HEK293 (cell line): ENCODE data around the gene TMED1.
A peak's percentile ranks its signal among the peaks of the same experiment; 100 is the strongest.

Experiments
- CTCF ChIA-PET: fragments of 350-600 bp; formaldehyde crosslinking; extraction: SDS; loops from one replicate; lab custom pipeline; 2021; ENCODE audit warnings: antibody characterized with exemption; lab: Yijun Ruan, JAX
- POLR2A ChIA-PET: fragments of 300-600 bp; formaldehyde crosslinking; extraction: SDS; loops from one replicate; lab custom pipeline; 2020; ENCODE audit warnings: antibody characterized with exemption, inconsistent platforms; lab: Yijun Ruan, JAX
- H3K27ac ChIP-seq: fragments of 200-500 bp; sonication (Bioruptor generic); 2 replicates; pipeline ENCODE4 v1.5.1; 2014; ENCODE audit warnings: low read depth, low read length, control low read depth, inconsistent platforms; ENCODE audit errors: extremely low read depth
- H3K36me3 ChIP-seq, 2 experiments: fragments of 200-500 bp in 1 of 2; sonication (Bioruptor generic) in 1 of 2; 1 replicate in 1 of 2; 2 replicates in 1 of 2; pipeline ENCODE4 v1.5.1; 2014 to 2017; ENCODE audit warnings: inconsistent platforms in 2 of 2, low read length in 2 of 2; ENCODE audit not compliant: control insufficient read depth in 2 of 2, insufficient read depth in 1 of 2
- H3K4me1 ChIP-seq: fragments of 200-500 bp; sonication (Bioruptor generic); 2 replicates; pipeline ENCODE4 v1.5.1; 2014; ENCODE audit warnings: mild to moderate bottlenecking, low read length, inconsistent platforms; ENCODE audit not compliant: control insufficient read depth, insufficient read depth
- H3K4me3 ChIP-seq: 2 replicates; pipeline ENCODE4 v1.5.1; 2011; ENCODE audit warnings: low read depth, mild to moderate bottlenecking, control low read depth, low read length, moderate library complexity
- H3K9me3 ChIP-seq: fragments of 200-500 bp; sonication (Bioruptor generic); 2 replicates; pipeline ENCODE4 v1.5.1; 2014; ENCODE audit warnings: low read depth, low read length, inconsistent platforms; ENCODE audit not compliant: control insufficient read depth, insufficient read depth
- CTCF ChIP-seq: fragments of 450-650 bp; formaldehyde crosslinking; IDR thresholded peaks from 2 replicates; pipeline ENCODE4 v1.5.1; 2016; ENCODE audit warnings: missing biosample characterization, missing genetic modification characterization
- GLI4 ChIP-seq: fragments of 450-650 bp; formaldehyde crosslinking; IDR thresholded peaks from 2 replicates; pipeline ENCODE4 v1.5.1; 2016; ENCODE audit warnings: missing biosample characterization, missing genetic modification characterization
- GLIS2 ChIP-seq: fragments of 450-650 bp; formaldehyde crosslinking; IDR thresholded peaks from 2 replicates; pipeline ENCODE4 v1.5.1; 2016; ENCODE audit warnings: missing biosample characterization, missing genetic modification characterization
- HIC1 ChIP-seq: fragments of 450-650 bp; formaldehyde crosslinking; IDR thresholded peaks from 2 replicates; pipeline ENCODE4 v1.5.1; 2016; ENCODE audit warnings: missing biosample characterization, missing genetic modification characterization
- IKZF3 ChIP-seq: fragments of 450-650 bp; IDR thresholded peaks from 2 replicates; pipeline ENCODE4 v1.5.0; 2018; ENCODE audit warnings: missing biosample characterization, mild to moderate bottlenecking, missing genetic modification characterization, moderate library complexity
- KLF10 ChIP-seq: fragments of 450-650 bp; IDR thresholded peaks from 2 replicates; pipeline ENCODE4 v1.5.1; 2018; ENCODE audit warnings: missing biosample characterization, mild to moderate bottlenecking, missing genetic modification characterization
- KLF9 ChIP-seq: fragments of 450-650 bp; formaldehyde crosslinking; IDR thresholded peaks from 2 replicates; pipeline ENCODE4 v1.5.1; 2016; ENCODE audit warnings: missing biosample characterization, missing genetic modification characterization, low read depth
- OSR2 ChIP-seq: fragments of 450-650 bp; formaldehyde crosslinking; IDR thresholded peaks from 2 replicates; pipeline ENCODE4 v1.5.1; 2016; ENCODE audit warnings: missing biosample characterization, missing genetic modification characterization
- PATZ1 ChIP-seq: fragments of 450-650 bp; formaldehyde crosslinking; IDR thresholded peaks from 2 replicates; pipeline ENCODE4 v1.5.1; 2016; ENCODE audit warnings: missing biosample characterization, missing genetic modification characterization
- REPIN1 ChIP-seq: fragments of 450-650 bp; formaldehyde crosslinking; IDR thresholded peaks from 2 replicates; pipeline ENCODE4 v1.5.1; 2017; ENCODE audit warnings: missing biosample characterization, missing genetic modification characterization, low read depth
- WT1 ChIP-seq: fragments of 450-650 bp; formaldehyde crosslinking; IDR thresholded peaks from 2 replicates; pipeline ENCODE4 v1.5.1; 2016; ENCODE audit warnings: missing biosample characterization, missing genetic modification characterization
- ZBTB21 ChIP-seq: fragments of 450-650 bp; formaldehyde crosslinking; IDR thresholded peaks from 2 replicates; pipeline ENCODE4 v1.5.1; 2017; ENCODE audit warnings: missing biosample characterization, missing genetic modification characterization
- ZBTB48 ChIP-seq: fragments of 450-650 bp; formaldehyde crosslinking; IDR thresholded peaks from 2 replicates; pipeline ENCODE4 v1.5.1; 2016; ENCODE audit warnings: missing biosample characterization, missing genetic modification characterization
- ZIC2 ChIP-seq: fragments of 450-650 bp; formaldehyde crosslinking; IDR thresholded peaks from 2 replicates; pipeline ENCODE4 v1.5.1; 2016; ENCODE audit warnings: missing biosample characterization, missing genetic modification characterization
- ZNF10 ChIP-seq: fragments of 450-650 bp; formaldehyde crosslinking; IDR thresholded peaks from 2 replicates; pipeline ENCODE4 v1.5.1; 2017; ENCODE audit warnings: missing biosample characterization, missing genetic modification characterization
- ZNF155 ChIP-seq: fragments of 450-650 bp; formaldehyde crosslinking; IDR thresholded peaks from 2 replicates; pipeline ENCODE4 v1.5.1; 2016; ENCODE audit warnings: missing biosample characterization, missing genetic modification characterization
- ZNF24 ChIP-seq: fragments of 450-650 bp; formaldehyde crosslinking; IDR thresholded peaks from 2 replicates; pipeline ENCODE4 v1.5.1; 2016; ENCODE audit warnings: missing biosample characterization, missing genetic modification characterization
- ZNF266 ChIP-seq: fragments of 450-650 bp; formaldehyde crosslinking; IDR thresholded peaks from 2 replicates; pipeline ENCODE4 v1.5.1; 2016; ENCODE audit warnings: missing biosample characterization, missing genetic modification characterization, low read depth
- ZNF311 ChIP-seq: fragments of 450-650 bp; formaldehyde crosslinking; IDR thresholded peaks from 2 replicates; pipeline ENCODE4 v1.5.1; 2017; ENCODE audit warnings: missing biosample characterization, missing genetic modification characterization, borderline replicate concordance
- ZNF362 ChIP-seq: fragments of 450-650 bp; formaldehyde crosslinking; IDR thresholded peaks from 2 replicates; pipeline ENCODE4 v1.5.1; 2016; ENCODE audit warnings: missing biosample characterization, missing genetic modification characterization
- ZNF521 ChIP-seq: fragments of 450-650 bp; formaldehyde crosslinking; IDR thresholded peaks from 2 replicates; pipeline ENCODE4 v1.5.1; 2017; ENCODE audit warnings: missing biosample characterization, mild to moderate bottlenecking, missing genetic modification characterization
- ZNF558 ChIP-seq: fragments of 450-650 bp; formaldehyde crosslinking; IDR thresholded peaks from 2 replicates; pipeline ENCODE4 v1.5.1; 2016; ENCODE audit warnings: missing biosample characterization, missing genetic modification characterization
- ZNF623 ChIP-seq: fragments of 450-650 bp; formaldehyde crosslinking; IDR thresholded peaks from 2 replicates; pipeline ENCODE4 v1.5.1; 2016; ENCODE audit warnings: missing biosample characterization, missing genetic modification characterization
- ZNF660 ChIP-seq: fragments of 450-650 bp; IDR thresholded peaks from 2 replicates; pipeline ENCODE4 v1.5.1; 2018; ENCODE audit warnings: missing biosample characterization, mild to moderate bottlenecking, missing genetic modification characterization
- ZNF664 ChIP-seq: fragments of 450-650 bp; formaldehyde crosslinking; IDR thresholded peaks from 2 replicates; pipeline ENCODE4 v1.5.1; 2016; ENCODE audit warnings: missing biosample characterization, missing genetic modification characterization
- ZNF76 ChIP-seq: fragments of 450-650 bp; formaldehyde crosslinking; IDR thresholded peaks from 2 replicates; pipeline ENCODE4; 2016; ENCODE audit warnings: low read depth, missing biosample characterization, missing genetic modification characterization, borderline replicate concordance
- ZNF776 ChIP-seq: fragments of 450-650 bp; formaldehyde crosslinking; IDR thresholded peaks from 2 replicates; pipeline ENCODE4 v1.5.0; 2017; ENCODE audit warnings: missing biosample characterization, missing genetic modification characterization, borderline replicate concordance
- ZSCAN16 ChIP-seq: fragments of 450-650 bp; formaldehyde crosslinking; IDR thresholded peaks from 2 replicates; pipeline ENCODE4 v1.5.1; 2016; ENCODE audit warnings: missing biosample characterization, missing genetic modification characterization

Gene TMED1

GRCh38 chr19:10829967-10830366, 6.0 kb downstream of the TMED1 start:
- H3K4me1 ChIP-seq = no peaks in the 10 kb centered on the region
- peaks cover 9 to 78% of the 10 kb centered on the region in 2 experiments; a peak in 2 of 3 replicates for H3K36me3 ChIP-seq
- no peak overlapping the region for H3K4me3 ChIP-seq
- H3K27ac ChIP-seq = no peak overlapping the region
- CTCF ChIA-PET = interaction anchor here (0.5 to 2.5 kb wide), 4 partner anchors 22 to 122 kb away, joined by 3 to 13 read pairs (median 4); partner anchors contain the start of gene DNM2
- no peak for TF ChIP-seq GLI4 (tag by site-specific recombination)
- no peak for TF ChIP-seq ZNF664 (tag by site-specific recombination)
- no peak for TF ChIP-seq OSR2 (tag by site-specific recombination)
- no peak for TF ChIP-seq WT1 (tag by site-specific recombination)
- no peak for TF ChIP-seq ZNF558 (tag by site-specific recombination)
- no peak for TF ChIP-seq KLF10
- no peak for TF ChIP-seq ZNF24 (tag by site-specific recombination)
- TF ChIP-seq GLIS2 = peak; percentile 39; the same call in 1 of the 2 replicates
- peak; percentile 22; the same call in 1 of the 2 replicates for TF ChIP-seq PATZ1 (tag by site-specific recombination)
- TF ChIP-seq ZNF155 (tag by site-specific recombination) = no peak
- TF ChIP-seq CTCF (tag by site-specific recombination) = no peak
- no peak for TF ChIP-seq IKZF3 (tag by site-specific recombination)
- TF ChIP-seq ZBTB48 (tag by site-specific recombination) = no peak; the same call in 1 of the 2 replicates
- H3K9me3 ChIP-seq = no peaks in the 10 kb centered on the region
- POLR2A ChIA-PET = interaction anchor here (1.1 kb wide), 1 partner anchor 112 kb away, joined by 4 read pairs; the partner anchor contains the start of gene DNM2

GRCh38 chr19:10828981-10829821, 6.8 kb downstream of the TMED1 start:
- H3K27ac ChIP-seq = no peak overlapping the region
- H3K4me3 ChIP-seq = no peak overlapping the region
- H3K4me1 ChIP-seq = no peaks in the 10 kb centered on the region
- H3K36me3 ChIP-seq = peaks cover 14 to 81% of the 10 kb centered on the region in 2 experiments; a peak in 2 of 3 replicates
- H3K9me3 ChIP-seq = no peaks in the 10 kb centered on the region
- CTCF ChIA-PET = interaction anchor here (0.5 to 2.5 kb wide), 8 partner anchors 8 to 121 kb away, joined by 3 to 13 read pairs (median 4); partner anchors contain the start of gene DNM2
- POLR2A ChIA-PET = interaction anchor here (1.1 kb wide), 1 partner anchor 112 kb away, joined by 4 read pairs; the partner anchor contains the start of gene DNM2
- no peak for TF ChIP-seq ZNF521 (tag by site-specific recombination)
- no peak for TF ChIP-seq ZBTB21 (tag by site-specific recombination)
- TF ChIP-seq ZNF362 (tag by site-specific recombination) = no peak
- no peak for TF ChIP-seq ZNF266 (tag by site-specific recombination)
- peak; percentile 70; the same call in 1 of the 2 replicates for TF ChIP-seq HIC1
- no peak for TF ChIP-seq ZNF660 (tag by site-specific recombination)
- TF ChIP-seq ZNF10 (tag by site-specific recombination) = no peak
- TF ChIP-seq ZSCAN16 (tag by site-specific recombination) = no peak
- TF ChIP-seq ZNF76 (tag by site-specific recombination) = no peak
- TF ChIP-seq ZIC2 = peak; percentile 79
- no peak for TF ChIP-seq ZNF311 (tag by site-specific recombination)
- TF ChIP-seq ZNF623 (tag by site-specific recombination) = no peak
- TF ChIP-seq KLF9 (tag by site-specific recombination) = no peak
- no peak for TF ChIP-seq REPIN1
- no peak for TF ChIP-seq ZNF776 (tag by site-specific recombination)
